NB4 (cell line): ENCODE data around the gene ADARB2.

Experiments
- POLR2A ChIP-seq: IDR thresholded peaks from 2 replicates; pipeline ENCODE4 v1.6.1; 2011; ENCODE audit warnings: mild to moderate bottlenecking; ENCODE audit not compliant: insufficient read length; ENCODE audit errors: extremely low read depth
- TF ChIP-seq, protein P1 (sequence below): IDR thresholded peaks from one replicate; pipeline ENCODE4 v1.5.1; 2012; ENCODE audit warnings: low read depth, low read length
- TF ChIP-seq, protein P2 (sequence below): IDR thresholded peaks from 2 replicates; pipeline ENCODE4 v1.6.1; 2011; ENCODE audit warnings: low read depth, low read length

DNA sequence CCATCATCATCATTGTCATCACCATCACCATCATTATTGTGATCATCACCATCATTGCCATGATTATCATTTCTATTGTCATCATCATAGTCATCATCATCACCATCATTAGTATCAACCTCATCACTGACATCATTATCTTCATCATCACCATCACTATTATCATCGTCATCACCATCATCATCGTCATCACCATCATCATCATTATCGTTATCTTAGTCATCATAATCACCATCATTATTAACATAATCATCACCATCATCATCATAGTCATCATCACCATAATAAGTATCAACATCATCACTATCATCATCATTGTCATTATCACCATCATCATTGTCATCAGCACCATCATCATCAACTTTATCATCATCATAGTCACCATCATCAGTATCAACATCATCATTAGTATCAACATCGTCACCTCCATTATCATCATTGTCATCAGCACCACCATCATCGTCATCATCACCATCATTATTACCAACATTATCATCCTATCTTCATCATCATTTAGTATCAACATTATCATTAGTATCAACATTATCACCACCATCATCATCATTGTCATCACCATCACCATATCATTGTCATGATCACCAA is 241.3 kb downstream of the ADARB2 start:
- no peak for TF ChIP-seq POLR2A
- TF ChIP-seq, protein P1, sequence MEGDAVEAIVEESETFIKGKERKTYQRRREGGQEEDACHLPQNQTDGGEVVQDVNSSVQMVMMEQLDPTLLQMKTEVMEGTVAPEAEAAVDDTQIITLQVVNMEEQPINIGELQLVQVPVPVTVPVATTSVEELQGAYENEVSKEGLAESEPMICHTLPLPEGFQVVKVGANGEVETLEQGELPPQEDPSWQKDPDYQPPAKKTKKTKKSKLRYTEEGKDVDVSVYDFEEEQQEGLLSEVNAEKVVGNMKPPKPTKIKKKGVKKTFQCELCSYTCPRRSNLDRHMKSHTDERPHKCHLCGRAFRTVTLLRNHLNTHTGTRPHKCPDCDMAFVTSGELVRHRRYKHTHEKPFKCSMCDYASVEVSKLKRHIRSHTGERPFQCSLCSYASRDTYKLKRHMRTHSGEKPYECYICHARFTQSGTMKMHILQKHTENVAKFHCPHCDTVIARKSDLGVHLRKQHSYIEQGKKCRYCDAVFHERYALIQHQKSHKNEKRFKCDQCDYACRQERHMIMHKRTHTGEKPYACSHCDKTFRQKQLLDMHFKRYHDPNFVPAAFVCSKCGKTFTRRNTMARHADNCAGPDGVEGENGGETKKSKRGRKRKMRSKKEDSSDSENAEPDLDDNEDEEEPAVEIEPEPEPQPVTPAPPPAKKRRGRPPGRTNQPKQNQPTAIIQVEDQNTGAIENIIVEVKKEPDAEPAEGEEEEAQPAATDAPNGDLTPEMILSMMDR, result no peak
- TF ChIP-seq, protein P2, sequence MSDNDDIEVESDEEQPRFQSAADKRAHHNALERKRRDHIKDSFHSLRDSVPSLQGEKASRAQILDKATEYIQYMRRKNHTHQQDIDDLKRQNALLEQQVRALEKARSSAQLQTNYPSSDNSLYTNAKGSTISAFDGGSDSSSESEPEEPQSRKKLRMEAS, result no peak
